Measurements from ENCODE around the gene CCDC39. TPM values are rescaled to one million over a fixed set of nuclear protein-coding genes. Genes with fewer than 3 reads are reported as not detected.

Gene CCDC39
- total and polyA plus RNA-seq, 2 experiments from 2014 or later = not detected

- Histone ChIP-seq H3K4me3 (no peak overlapping the region), H3K36me3 (peaks cover 55% of the 10 kb centered on the region), H3K9me3 (ENCODE audit: low read depth) (no peaks in the 10 kb centered on the region), H3K27ac (no peak overlapping the region), H3K27me3 (no peaks in the 10 kb centered on the region), H3K4me1 (ENCODE audit: low read depth) (peaks cover 5% of the 10 kb centered on the region)
- no peak for DNase-seq (ENCODE audit: low read depth in 1 of 2, low spot score in 1 of 2)
- no peak for TF ChIP-seq CTCF (IDR thresholded peaks at IDR 0.05; ENCODE audit: low read depth, low read length)
Measured at GRCh38 chr3:180612364-180612763, 66.9 kb downstream of the CCDC39 start.

- Histone ChIP-seq H3K4me1 (ENCODE audit: low read depth) (peaks cover 3% of the 10 kb centered on the region), H3K36me3 (peaks cover 68% of the 10 kb centered on the region), H3K9me3 (ENCODE audit: low read depth) (no peaks in the 10 kb centered on the region), H3K27me3 (no peaks in the 10 kb centered on the region), H3K4me3 (no peak overlapping the region), H3K27ac (no peak overlapping the region)
- no peak for DNase-seq (ENCODE audit: low read depth in 1 of 2, low spot score in 1 of 2)
- TF ChIP-seq CTCF (IDR thresholded peaks at IDR 0.05; ENCODE audit: low read depth, low read length) = no peak
Measured at GRCh38 chr3:180611006-180611405, 68.3 kb downstream of the CCDC39 start.

- H3K27ac ChIP-seq = peak within 1 kb of the TSS; percentile 84
- peaks cover 43% of the 10 kb centered on the region for H3K27me3 ChIP-seq
- no peak for TF ChIP-seq CTCF (IDR thresholded peaks at IDR 0.05; ENCODE audit: low read depth, low read length)
- H3K4me3 ChIP-seq = peak within 1 kb of the TSS; percentile 76
- H3K36me3 ChIP-seq = peaks cover 21% of the 10 kb centered on the region
- peaks cover 9% of the 10 kb centered on the region for H3K4me1 ChIP-seq (ENCODE audit: low read depth)
- peak; percentile 90 to 97 for DNase-seq (ENCODE audit: low read depth in 1 of 2, low spot score in 1 of 2)
- H3K9me3 ChIP-seq (ENCODE audit: low read depth) = no peaks in the 10 kb centered on the region
Measured at GRCh38 chr3:180601688-180602666, 77.3 kb downstream of the CCDC39 start, which contains the start of gene TTC14. Gene TTC14 (plus strand): TSS chr3:180602163. CDS start chr3:180602262, 99 bp downstream.

GRCh38 chr3:180600473-180600872, 78.8 kb downstream of the CCDC39 start:
- Histone ChIP-seq H3K27me3 (peaks cover 54% of the 10 kb centered on the region), H3K4me1 (ENCODE audit: low read depth) (peaks cover 9% of the 10 kb centered on the region), H3K4me3 (no peak overlapping the region), H3K27ac (no peak overlapping the region), H3K9me3 (ENCODE audit: low read depth) (no peaks in the 10 kb centered on the region), H3K36me3 (peaks cover 6% of the 10 kb centered on the region)
- TF ChIP-seq CTCF (IDR thresholded peaks at IDR 0.05; ENCODE audit: low read depth, low read length) = no peak
- DNase-seq (ENCODE audit: low read depth in 1 of 2, low spot score in 1 of 2) = no peak

GRCh38 chr3:180595559-180595935, 83.7 kb downstream of the CCDC39 start:
- no peak overlapping the region for H3K4me3 ChIP-seq
- H3K27me3 ChIP-seq = peaks cover 49% of the 10 kb centered on the region
- DNase-seq (ENCODE audit: low read depth in 1 of 2, low spot score in 1 of 2) = no peak
- no peaks in the 10 kb centered on the region for H3K4me1 ChIP-seq (ENCODE audit: low read depth)
- no peak for TF ChIP-seq CTCF (IDR thresholded peaks at IDR 0.05; ENCODE audit: low read depth, low read length)
- no peaks in the 10 kb centered on the region for H3K9me3 ChIP-seq (ENCODE audit: low read depth)
- H3K36me3 ChIP-seq = no peaks in the 10 kb centered on the region
- no peak overlapping the region for H3K27ac ChIP-seq
